GM18520 (cell line): ENCODE data around the gene SRGAP1.
"Not testable (repeated sequence)": the region's sequence is repeated elsewhere in the genome, so short reads cannot be mapped to it uniquely, and the experiment has no call there.

Experiments
- ATAC-seq: cut with Tn5 transposase; IDR thresholded peaks from one replicate; pipeline ENCODE4 v1.9.1; 2021; ENCODE audit not compliant: unreplicated experiment

SRGAP1 gene

GRCh38 chr12:64036414-64036813 is 191.9 kb downstream of the SRGAP1 start:
- ATAC-seq = no peak

- no peak for ATAC-seq
These were observed 194.9 kb downstream of the SRGAP1 start for GRCh38 chr12:64039281-64039871.

- no peak for ATAC-seq
These were observed 198.4 kb downstream of the SRGAP1 start for GRCh38 chr12:64042911-64043310.

- ATAC-seq = no peak
These were observed 199.7 kb downstream of the SRGAP1 start for GRCh38 chr12:64044191-64044590.

GRCh38 chr12:64051057-64051456 is 206.6 kb downstream of the SRGAP1 start:
- no peak for ATAC-seq

GRCh38 chr12:64053117-64053516 is 208.6 kb downstream of the SRGAP1 start:
- no peak for ATAC-seq

- no peak for ATAC-seq
These were observed 209.6 kb downstream of the SRGAP1 start for GRCh38 chr12:64054079-64054520.

GRCh38 chr12:64056741-64057140 is 212.2 kb downstream of the SRGAP1 start:
- no peak for ATAC-seq

GRCh38 chr12:64057706-64058105 is 213.2 kb downstream of the SRGAP1 start:
- no peak for ATAC-seq

GRCh38 chr12:64058541-64059265 is 214.2 kb downstream of the SRGAP1 start:
- ATAC-seq = no peak

- no peak for ATAC-seq
These were observed 215.2 kb downstream of the SRGAP1 start for GRCh38 chr12:64059685-64060084.

GRCh38 chr12:64061868-64062375 is 217.4 kb downstream of the SRGAP1 start:
- ATAC-seq = no peak

GRCh38 chr12:64063121-64063520 is 218.6 kb downstream of the SRGAP1 start:
- no peak for ATAC-seq

- ATAC-seq = no peak
These were observed 219.7 kb downstream of the SRGAP1 start for GRCh38 chr12:64064240-64064639.

- no peak for ATAC-seq
These were observed 220.2 kb downstream of the SRGAP1 start for GRCh38 chr12:64064706-64065105.

GRCh38 chr12:64065881-64066451 is 221.5 kb downstream of the SRGAP1 start:
- ATAC-seq = no peak

- no peak for ATAC-seq
These were observed 222.3 kb downstream of the SRGAP1 start for GRCh38 chr12:64066776-64067175.

- ATAC-seq = no peak
These were observed 226.0 kb downstream of the SRGAP1 start for GRCh38 chr12:64070454-64070853.

- no peak for ATAC-seq
These were observed 228.5 kb downstream of the SRGAP1 start for GRCh38 chr12:64072916-64073575.

GRCh38 chr12:64076565-64076964 is 232.1 kb downstream of the SRGAP1 start:
- ATAC-seq = not testable (repeated sequence)

- no peak for ATAC-seq
These were observed 233.4 kb downstream of the SRGAP1 start for GRCh38 chr12:64077922-64078321.
